Nucleus accumbens (tissue), 56 donors: ENCODE measurements around the gene DDX10.
"Not testable (repeated sequence)": the region's sequence is repeated elsewhere in the genome, so short reads cannot be mapped to it uniquely, and the experiment has no call there.

ENCODE experiments used
- DNase-seq, 56 donors: peaks; one replicate each; lab custom pipeline; 2025; lab: John Stamatoyannopoulos, UW

Gene DDX10

GRCh38 chr11:108664730-108665525, at the start of gene DDX10:
Gene DDX10, plus strand, starts transcription at chr11:108665069. Its CDS starts 85 bp downstream, at chr11:108665154.
- DNase-seq: peak; percentile 79 to 99 (median 97)

GRCh38 chr11:108616549-108616948, 48.3 kb upstream of the DDX10 start:
- no peak for DNase-seq

- no peak for DNase-seq
Observed at GRCh38 chr11:108617055-108617454, 47.8 kb upstream of the DDX10 start.

- no peak for DNase-seq
Observed at GRCh38 chr11:108618529-108618928, 46.3 kb upstream of the DDX10 start.

GRCh38 chr11:108620958-108621772, 43.7 kb upstream of the DDX10 start:
- DNase-seq: no peak

- DNase-seq: no peak
Observed at GRCh38 chr11:108622341-108622740, 42.5 kb upstream of the DDX10 start.

- DNase-seq: no peak
Observed at GRCh38 chr11:108624196-108624925, 40.5 kb upstream of the DDX10 start.

- DNase-seq: no peak
Observed at GRCh38 chr11:108628326-108628725, 36.5 kb upstream of the DDX10 start.

GRCh38 chr11:108628812-108629211, 36.1 kb upstream of the DDX10 start:
- DNase-seq: no peak

- no peak for DNase-seq
Observed at GRCh38 chr11:108629274-108629673, 35.6 kb upstream of the DDX10 start.

GRCh38 chr11:108632041-108632704, 32.7 kb upstream of the DDX10 start:
- no peak for DNase-seq

GRCh38 chr11:108635106-108635505, 29.8 kb upstream of the DDX10 start:
- no peak for DNase-seq

- no peak for DNase-seq
Observed at GRCh38 chr11:108636222-108636621, 28.6 kb upstream of the DDX10 start.

GRCh38 chr11:108639146-108639545, 25.7 kb upstream of the DDX10 start:
- no peak for DNase-seq

GRCh38 chr11:108641752-108642151, 23.1 kb upstream of the DDX10 start:
- DNase-seq: not testable (repeated sequence)

GRCh38 chr11:108643974-108644373, 20.9 kb upstream of the DDX10 start:
- DNase-seq: no peak

- DNase-seq: no peak
Observed at GRCh38 chr11:108645970-108646369, 18.9 kb upstream of the DDX10 start.

GRCh38 chr11:108647387-108647700, 17.5 kb upstream of the DDX10 start:
- DNase-seq: no peak

- peak in 50 of 56 donors; percentile 3 to 83 (median 51) for DNase-seq
Observed at GRCh38 chr11:108647701-108648527, 17.0 kb upstream of the DDX10 start.

- no peak for DNase-seq
Observed at GRCh38 chr11:108648528-108648885, 16.4 kb upstream of the DDX10 start.
